ENCODE data around the gene SCN3A.

DNA sequence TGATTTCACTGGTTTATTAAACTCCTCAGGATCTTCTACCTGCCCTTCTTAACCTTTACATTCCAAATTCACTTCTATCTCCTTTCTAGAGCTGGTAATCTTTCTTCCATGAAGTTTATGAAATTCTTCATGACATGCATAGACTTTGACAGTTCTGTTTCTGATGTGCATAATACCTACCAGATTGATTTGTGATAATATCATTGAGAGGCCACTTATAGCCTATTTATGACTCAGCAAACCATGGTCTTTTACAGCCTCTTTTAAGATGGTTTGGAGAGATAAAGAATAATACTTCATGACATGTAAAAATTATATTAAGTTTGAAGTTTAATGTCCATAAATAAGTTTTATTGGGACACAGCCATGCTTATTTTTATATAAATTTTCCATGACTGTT, 49.3 kb upstream of the SCN3A start:
- TF ChIP-seq, protein P1, sequence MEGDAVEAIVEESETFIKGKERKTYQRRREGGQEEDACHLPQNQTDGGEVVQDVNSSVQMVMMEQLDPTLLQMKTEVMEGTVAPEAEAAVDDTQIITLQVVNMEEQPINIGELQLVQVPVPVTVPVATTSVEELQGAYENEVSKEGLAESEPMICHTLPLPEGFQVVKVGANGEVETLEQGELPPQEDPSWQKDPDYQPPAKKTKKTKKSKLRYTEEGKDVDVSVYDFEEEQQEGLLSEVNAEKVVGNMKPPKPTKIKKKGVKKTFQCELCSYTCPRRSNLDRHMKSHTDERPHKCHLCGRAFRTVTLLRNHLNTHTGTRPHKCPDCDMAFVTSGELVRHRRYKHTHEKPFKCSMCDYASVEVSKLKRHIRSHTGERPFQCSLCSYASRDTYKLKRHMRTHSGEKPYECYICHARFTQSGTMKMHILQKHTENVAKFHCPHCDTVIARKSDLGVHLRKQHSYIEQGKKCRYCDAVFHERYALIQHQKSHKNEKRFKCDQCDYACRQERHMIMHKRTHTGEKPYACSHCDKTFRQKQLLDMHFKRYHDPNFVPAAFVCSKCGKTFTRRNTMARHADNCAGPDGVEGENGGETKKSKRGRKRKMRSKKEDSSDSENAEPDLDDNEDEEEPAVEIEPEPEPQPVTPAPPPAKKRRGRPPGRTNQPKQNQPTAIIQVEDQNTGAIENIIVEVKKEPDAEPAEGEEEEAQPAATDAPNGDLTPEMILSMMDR (IDR thresholded peaks at IDR 0.05), result no peak
- no peak for TF ChIP-seq POLR2A (IDR thresholded peaks at IDR 0.05)
